CD4-positive, alpha-beta memory T cell (primary cell): ENCODE data around the gene REEP3. TPM values are rescaled to one million over a fixed set of nuclear protein-coding genes. Genes with fewer than 3 reads are reported as not detected.
A peak's percentile ranks its signal among the peaks of the same experiment; 100 is the strongest.

Experiments
- CTCF ChIA-PET: fragments of 350-600 bp; sonication (Branson Sonifier 250); formaldehyde crosslinking; loops from one replicate; lab custom pipeline; 2021; ENCODE audit warnings: inconsistent platforms; ENCODE audit not compliant: partially characterized antibody; lab: Charles Lee
- POLR2A ChIA-PET: fragments of 350-600 bp; sonication (Branson Sonifier 250); formaldehyde crosslinking; loops from one replicate; lab custom pipeline; 2021; ENCODE audit not compliant: partially characterized antibody; lab: Charles Lee
- DNase-seq, 5 donors: peaks; one replicate each; pipeline versions ENCODE4 v3.0.0 to v3.0.0-alpha.2; 2020 to 2022; ENCODE audit warnings: mixed read lengths in 1 of 5
- H3K27ac ChIP-seq: one replicate; pipeline ENCODE4 v1.7.0; 2013; ENCODE audit warnings: low read depth, low read length
- H3K27me3 ChIP-seq: 2 replicates; pipeline ENCODE4 v1.7.0; 2013; ENCODE audit warnings: mild to moderate bottlenecking, low read length, moderate library complexity; ENCODE audit not compliant: insufficient read depth
- H3K36me3 ChIP-seq: 2 replicates; pipeline ENCODE4 v1.7.0; 2013; ENCODE audit warnings: mild to moderate bottlenecking, low read length, moderate library complexity; ENCODE audit not compliant: insufficient read depth
- H3K4me1 ChIP-seq: 2 replicates; pipeline ENCODE4 v1.7.0; 2013; ENCODE audit warnings: mild to moderate bottlenecking, low read length, moderate library complexity; ENCODE audit not compliant: insufficient read depth
- H3K4me3 ChIP-seq, 2 donors: one replicate each; pipeline ENCODE4 v1.7.0; 2013; ENCODE audit warnings: low read length in 2 of 2, mild to moderate bottlenecking in 1 of 2
- H3K9me3 ChIP-seq, 2 donors: one replicate each; pipeline ENCODE4 v1.7.0; 2013; ENCODE audit warnings: low read length in 2 of 2, control low read depth in 1 of 2; ENCODE audit not compliant: control insufficient read depth in 1 of 2
- H3K27ac Mint-ChIP-seq, 7 donors: one replicate each; pipeline ENCODE4 v1.8.0; 2020 to 2021; ENCODE audit warnings: mixed read lengths in 7 of 7, mild to moderate bottlenecking in 6 of 7, inconsistent platforms in 3 of 7, moderate library complexity in 3 of 7
- H3K27me3 Mint-ChIP-seq, 2 donors: one replicate each; pipeline ENCODE4 v1.8.0; 2020 to 2021; ENCODE audit warnings: mixed read lengths in 2 of 2
- H3K36me3 Mint-ChIP-seq, 2 donors: one replicate each; pipeline ENCODE4 v1.8.0; 2020 to 2021; ENCODE audit warnings: mixed read lengths in 2 of 2, inconsistent platforms in 1 of 2, mild to moderate bottlenecking in 1 of 2
- H3K4me1 Mint-ChIP-seq, 4 donors: one replicate each; pipeline ENCODE4 v1.8.0; 2020 to 2021; ENCODE audit warnings: mixed read lengths in 4 of 4, mild to moderate bottlenecking in 1 of 4
- H3K4me3 Mint-ChIP-seq, 8 donors: one replicate each; pipeline ENCODE4 v1.8.0; 2020 to 2021; ENCODE audit warnings: mixed read lengths in 8 of 8, mild to moderate bottlenecking in 7 of 8, moderate library complexity in 6 of 8, inconsistent platforms in 3 of 8
- H3K9me3 Mint-ChIP-seq, 8 donors: one replicate each; pipeline ENCODE4 v1.8.0; 2020 to 2021; ENCODE audit warnings: mixed read lengths in 8 of 8, mild to moderate bottlenecking in 5 of 8, inconsistent platforms in 3 of 8, moderate library complexity in 1 of 8
- intact Hi-C: fragments of 100-400 bp; cut with micrococcal nuclease; formaldehyde crosslinking; loops from one replicate; pipeline ENCODE4 v1.15.1; 2023
- polyA plus RNA-seq, 2 donors: library from polyadenylated mRNA; unstranded; fragments of 300-500 nt; fragmentation: Illumina TruSeq; gene quantifications; one replicate each; pipeline ENCODE4 v1.2.3, GENCODE V29; 2021
- total RNA-seq, 2 experiments: library from RNA; stranded (reverse); gene quantifications; one replicate each; pipeline ENCODE4 v1.2.3, GENCODE V29; 2021

REEP3 gene
- total and polyA plus RNA-seq, 4 experiments from 2014 or later = 15.3 to 23.8 (median 18.7) TPM

GRCh38 chr10:63547628-63548360 is 26.6 kb downstream of the REEP3 start:
- intact Hi-C loops = no loop called here
- peaks cover 5 to 17% of the 10 kb centered on the region in 2 donors for H3K36me3 Mint-ChIP-seq
- no peak overlapping the region for H3K4me3 Mint-ChIP-seq
- no peaks in the 10 kb centered on the region for H3K9me3 ChIP-seq
- no peak overlapping the region for H3K4me3 ChIP-seq
- no peak overlapping the region for H3K27ac Mint-ChIP-seq
- no peaks in the 10 kb centered on the region for H3K9me3 Mint-ChIP-seq
- no peaks in the 10 kb centered on the region for H3K36me3 ChIP-seq
- no peaks in the 10 kb centered on the region for H3K27me3 ChIP-seq
- CTCF ChIA-PET = no interaction called here
- H3K4me1 ChIP-seq = no peaks in the 10 kb centered on the region
- POLR2A ChIA-PET = interaction anchor here (0.9 kb wide), 1 partner anchor 26 kb away, joined by 3 read pairs; no protein-coding TSS in a partner anchor
- H3K27ac ChIP-seq = no peak overlapping the region
- H3K27me3 Mint-ChIP-seq = no peaks in the 10 kb centered on the region
- no peak for DNase-seq
- H3K4me1 Mint-ChIP-seq = peaks cover 16 to 31% (median 19%) of the 10 kb centered on the region in 4 donors

GRCh38 chr10:63548860-63549259 is 27.7 kb downstream of the REEP3 start:
- POLR2A ChIA-PET = interaction anchor here (0.9 kb wide), 1 partner anchor 27 kb away, joined by 3 read pairs; no protein-coding TSS in a partner anchor
- H3K27me3 Mint-ChIP-seq = no peaks in the 10 kb centered on the region

DNA sequence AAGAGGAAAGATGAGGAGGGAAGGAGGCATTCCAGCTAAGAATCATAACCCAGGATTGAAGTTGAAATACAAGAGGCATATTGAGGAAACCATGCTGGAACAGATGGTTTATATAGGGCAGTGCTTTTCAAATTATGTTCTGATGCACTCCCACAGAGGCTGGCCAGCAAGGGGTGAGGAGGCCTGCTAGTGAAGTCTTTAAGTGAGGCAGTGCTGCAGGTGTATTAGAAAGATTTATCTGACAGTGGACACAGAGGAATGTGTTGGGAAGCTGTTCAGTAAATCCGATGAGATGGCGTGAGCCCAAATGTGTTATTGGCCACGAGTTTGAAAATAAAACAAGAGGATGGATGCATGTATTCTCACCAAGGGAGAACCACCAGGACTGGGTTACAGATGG is 28.6 kb downstream of the REEP3 start:
- no peak overlapping the region for H3K4me3 ChIP-seq
- Mint-ChIP-seq H3K9me3 (no peaks in the 10 kb centered on the region), H3K27me3 (no peaks in the 10 kb centered on the region), H3K4me1 (peaks cover 22 to 37% (median 23%) of the 10 kb centered on the region in 4 donors), H3K4me3 (no peak overlapping the region), H3K27ac (no peak overlapping the region), H3K36me3 (peaks cover 5 to 21% of the 10 kb centered on the region in 2 donors)
- H3K27ac ChIP-seq = no peak overlapping the region
- H3K27me3 ChIP-seq = no peaks in the 10 kb centered on the region
- H3K36me3 ChIP-seq = no peaks in the 10 kb centered on the region
- no peaks in the 10 kb centered on the region for H3K9me3 ChIP-seq
- H3K4me1 ChIP-seq = peaks cover 7% of the 10 kb centered on the region
- no peak for DNase-seq
- ChIA-PET CTCF (interaction anchor here (0.9 kb wide), 1 partner anchor 10 kb away, joined by 3 read pairs; no protein-coding TSS in a partner anchor), POLR2A (no interaction called here)
- intact Hi-C loops = no loop called here

More at GRCh38 chr10:63548860-63549259, 27.7 kb downstream of the REEP3 start:
- Histone ChIP-seq H3K4me1 (no peaks in the 10 kb centered on the region), H3K27me3 (no peaks in the 10 kb centered on the region), H3K36me3 (no peaks in the 10 kb centered on the region), H3K9me3 (no peaks in the 10 kb centered on the region), H3K27ac (no peak overlapping the region), H3K4me3 (no peak overlapping the region)
- Mint-ChIP-seq H3K4me1 (peaks cover 21 to 35% (median 22%) of the 10 kb centered on the region in 4 donors), H3K36me3 (peaks cover 5 to 21% of the 10 kb centered on the region in 2 donors), H3K9me3 (no peaks in the 10 kb centered on the region), H3K27ac (no peak overlapping the region), H3K4me3 (no peak overlapping the region)
- CTCF ChIA-PET = interaction anchor here (0.9 kb wide), 1 partner anchor 10 kb away, joined by 3 read pairs; no protein-coding TSS in a partner anchor
- intact Hi-C loops = no loop called here
- DNase-seq = no peak

- POLR2A ChIA-PET = no interaction called here
- Mint-ChIP-seq H3K27me3 (no peaks in the 10 kb centered on the region), H3K27ac (peak overlapping the region in 4 of 7 donors; percentile 6 to 36 (median 21))
Observed at GRCh38 chr10:63553031-63553430, 31.8 kb downstream of the REEP3 start.

DNA sequence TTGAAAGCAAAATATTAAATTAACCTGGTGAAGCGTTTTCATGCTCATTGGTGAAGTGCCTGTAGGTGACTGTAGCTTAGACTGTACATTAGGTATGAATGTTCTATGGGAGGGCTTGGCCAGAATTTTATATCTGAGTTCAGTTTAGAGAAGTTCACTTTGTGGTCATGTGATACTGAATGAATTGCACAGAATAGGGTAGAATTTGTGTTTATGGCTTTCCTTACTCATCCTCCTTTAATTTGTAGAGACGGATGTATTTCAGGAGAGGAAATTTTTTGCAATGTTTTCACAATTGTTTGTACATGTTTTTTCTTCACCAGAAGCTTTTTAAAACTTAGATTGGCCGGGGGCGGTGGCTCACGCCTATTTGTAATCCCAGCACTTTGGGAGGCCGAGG is 32.3 kb downstream of the REEP3 start:
- H3K4me1 ChIP-seq = peaks cover 14% of the 10 kb centered on the region
- ChIA-PET CTCF (no interaction called here), POLR2A (no interaction called here)
- no peaks in the 10 kb centered on the region for H3K9me3 ChIP-seq
- DNase-seq = no peak
- Mint-ChIP-seq H3K27me3 (no peaks in the 10 kb centered on the region), H3K9me3 (no peaks in the 10 kb centered on the region), H3K4me3 (peak overlapping the region in 1 of 8 donors; percentile 17), H3K27ac (peak overlapping the region in 3 of 7 donors; percentile 46 to 63 (median 50)), H3K36me3 (peaks cover 0 to 8% of the 10 kb centered on the region in 2 donors), H3K4me1 (peaks cover 26 to 45% (median 30%) of the 10 kb centered on the region in 4 donors)
- no peak overlapping the region for H3K27ac ChIP-seq
- intact Hi-C loops = no loop called here
- H3K36me3 ChIP-seq = no peaks in the 10 kb centered on the region
- no peak overlapping the region for H3K4me3 ChIP-seq
- H3K27me3 ChIP-seq = no peaks in the 10 kb centered on the region

More at GRCh38 chr10:63553031-63553430, 31.8 kb downstream of the REEP3 start:
- no peaks in the 10 kb centered on the region for H3K9me3 Mint-ChIP-seq
- CTCF ChIA-PET = no interaction called here
- H3K36me3 Mint-ChIP-seq = peaks cover under 1 to 8% of the 10 kb centered on the region in 2 donors
- no peak for DNase-seq
- no peaks in the 10 kb centered on the region for H3K27me3 ChIP-seq
- H3K27ac ChIP-seq = no peak overlapping the region
- H3K4me1 ChIP-seq = peaks cover 14% of the 10 kb centered on the region
- peaks cover 26 to 45% (median 30%) of the 10 kb centered on the region in 4 donors for H3K4me1 Mint-ChIP-seq
- no peak overlapping the region for H3K4me3 Mint-ChIP-seq
- intact Hi-C loops = no loop called here
- H3K36me3 ChIP-seq = no peaks in the 10 kb centered on the region
- no peak overlapping the region for H3K4me3 ChIP-seq
- H3K9me3 ChIP-seq = no peaks in the 10 kb centered on the region

DNA sequence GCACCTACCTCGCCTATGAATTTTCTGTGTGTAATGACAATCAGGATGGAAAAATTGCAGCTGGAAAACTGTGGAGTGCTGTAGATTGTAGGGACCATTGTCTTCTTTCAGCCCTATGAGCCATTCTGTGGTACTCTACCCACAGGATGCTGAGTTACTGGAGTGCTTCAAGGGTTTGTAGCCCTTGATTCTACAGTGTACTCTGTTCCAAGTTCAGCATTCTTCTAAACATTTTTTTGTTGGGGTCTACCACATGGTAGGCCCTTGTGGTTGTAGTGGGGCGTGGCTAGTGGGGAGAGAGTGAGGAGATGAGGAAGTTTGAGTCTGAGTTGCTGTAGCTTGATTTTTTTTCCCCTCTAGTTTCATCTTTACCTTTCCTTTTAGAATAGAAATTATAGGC is 33.5 kb downstream of the REEP3 start:
- intact Hi-C loops = no loop called here
- peaks cover 0 to 4% of the 10 kb centered on the region in 2 donors for H3K36me3 Mint-ChIP-seq
- no peaks in the 10 kb centered on the region for H3K27me3 Mint-ChIP-seq
- no peaks in the 10 kb centered on the region for H3K9me3 Mint-ChIP-seq
- H3K27ac Mint-ChIP-seq = peak overlapping the region; percentile 33 to 88 (median 79)
- peaks cover 24 to 39% (median 29%) of the 10 kb centered on the region in 4 donors for H3K4me1 Mint-ChIP-seq
- peaks cover 14% of the 10 kb centered on the region for H3K4me1 ChIP-seq
- POLR2A ChIA-PET = interaction anchor here (0.6 to 0.9 kb wide), 2 partner anchors 33 to 452 kb away, joined by 4 read pairs; partner anchors contain the start of gene REEP3
- no peak overlapping the region for H3K27ac ChIP-seq
- peak; percentile 42 to 57 (median 47) for DNase-seq
- no peaks in the 10 kb centered on the region for H3K9me3 ChIP-seq
- CTCF ChIA-PET = no interaction called here
- H3K4me3 Mint-ChIP-seq = peak overlapping the region in 4 of 8 donors; percentile 17 to 49 (median 32)
- H3K4me3 ChIP-seq = no peak overlapping the region
- no peaks in the 10 kb centered on the region for H3K27me3 ChIP-seq
- H3K36me3 ChIP-seq = no peaks in the 10 kb centered on the region

GRCh38 chr10:63555330-63555729 is 34.1 kb downstream of the REEP3 start:
- Mint-ChIP-seq H3K9me3 (no peaks in the 10 kb centered on the region), H3K27me3 (no peaks in the 10 kb centered on the region), H3K36me3 (peaks cover 0 to 4% of the 10 kb centered on the region in 2 donors), H3K4me3 (peak overlapping the region in 1 of 8 donors; percentile 10), H3K27ac (peak overlapping the region in 6 of 7 donors; percentile 6 to 88 (median 48)), H3K4me1 (peaks cover 24 to 36% (median 29%) of the 10 kb centered on the region in 4 donors)
- intact Hi-C loops = no loop called here
- Histone ChIP-seq H3K4me1 (peaks cover 14% of the 10 kb centered on the region), H3K36me3 (no peaks in the 10 kb centered on the region), H3K4me3 (no peak overlapping the region), H3K27me3 (no peaks in the 10 kb centered on the region), H3K9me3 (no peaks in the 10 kb centered on the region), H3K27ac (no peak overlapping the region)
- ChIA-PET POLR2A (interaction anchor here (0.9 kb wide), 1 partner anchor 34 kb away, joined by 4 read pairs; the partner anchor contains the start of gene REEP3), CTCF (no interaction called here)
- DNase-seq = no peak
